Measurements from ENCODE around the gene NXT2. TPM values are rescaled to one million over a fixed set of nuclear protein-coding genes. Genes with fewer than 3 reads are reported as not detected.

Gene NXT2
- total RNA-seq, 1 donor from 2014 or later = 15.0 TPM

DNA sequence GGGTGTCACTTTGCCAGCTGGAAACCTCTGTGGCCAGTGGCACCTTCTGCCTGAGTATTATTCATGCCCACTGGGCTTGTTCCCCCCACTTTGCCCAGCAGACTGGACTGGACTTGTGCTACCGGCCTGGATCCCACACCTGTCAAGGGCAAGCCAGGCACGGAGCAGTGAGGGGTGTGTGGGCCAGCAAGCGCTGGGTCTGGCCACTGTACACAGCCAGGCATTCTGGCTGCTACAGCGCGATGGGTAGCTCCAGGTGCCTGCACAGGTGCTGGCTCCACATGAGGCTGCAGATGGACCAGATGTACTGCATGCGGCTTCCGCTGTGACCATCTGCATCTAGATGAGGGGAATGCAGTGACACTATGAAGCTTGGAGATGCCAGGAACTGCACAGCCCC, 48.8 kb downstream of the NXT2 start:
- Mint-ChIP-seq H3K36me3 (ENCODE audit: low read depth) (no peaks in the 10 kb centered on the region), H3K27ac (ENCODE audit: unreplicated experiment) (no peak overlapping the region), H3K4me1 (no peaks in the 10 kb centered on the region)

DNA sequence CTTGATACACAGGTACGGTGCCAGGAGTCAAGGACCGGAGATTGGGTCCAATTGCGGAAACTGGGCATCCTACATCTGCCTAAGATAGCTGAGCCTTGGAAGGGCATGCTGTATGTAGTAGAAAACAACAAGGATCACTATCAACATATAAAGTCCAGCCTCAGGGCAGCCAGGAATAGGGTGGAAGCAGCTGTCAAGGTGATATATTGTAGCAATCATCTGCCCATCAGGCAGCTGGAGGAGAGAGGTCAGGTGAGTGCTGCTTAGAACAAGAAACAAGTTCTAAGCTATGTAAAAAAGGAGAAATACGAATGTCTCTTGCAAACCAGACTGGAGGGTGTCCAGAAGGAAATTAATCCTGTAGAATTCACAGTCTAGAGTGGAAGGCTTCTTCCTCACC, 53.5 kb downstream of the NXT2 start:
- H3K9me3 Mint-ChIP-seq = no peaks in the 10 kb centered on the region
- no peak overlapping the region for H3K27ac Mint-ChIP-seq (ENCODE audit: unreplicated experiment)
- H3K4me3 Mint-ChIP-seq = no peak overlapping the region
- no peak for DNase-seq (ENCODE audit: low read depth, low spot score)
- H3K27me3 Mint-ChIP-seq (ENCODE audit: low read depth) = peaks cover 25% of the 10 kb centered on the region
- H3K36me3 Mint-ChIP-seq (ENCODE audit: low read depth) = no peaks in the 10 kb centered on the region
- no peaks in the 10 kb centered on the region for H3K4me1 Mint-ChIP-seq
- TF ChIP-seq, protein P1, sequence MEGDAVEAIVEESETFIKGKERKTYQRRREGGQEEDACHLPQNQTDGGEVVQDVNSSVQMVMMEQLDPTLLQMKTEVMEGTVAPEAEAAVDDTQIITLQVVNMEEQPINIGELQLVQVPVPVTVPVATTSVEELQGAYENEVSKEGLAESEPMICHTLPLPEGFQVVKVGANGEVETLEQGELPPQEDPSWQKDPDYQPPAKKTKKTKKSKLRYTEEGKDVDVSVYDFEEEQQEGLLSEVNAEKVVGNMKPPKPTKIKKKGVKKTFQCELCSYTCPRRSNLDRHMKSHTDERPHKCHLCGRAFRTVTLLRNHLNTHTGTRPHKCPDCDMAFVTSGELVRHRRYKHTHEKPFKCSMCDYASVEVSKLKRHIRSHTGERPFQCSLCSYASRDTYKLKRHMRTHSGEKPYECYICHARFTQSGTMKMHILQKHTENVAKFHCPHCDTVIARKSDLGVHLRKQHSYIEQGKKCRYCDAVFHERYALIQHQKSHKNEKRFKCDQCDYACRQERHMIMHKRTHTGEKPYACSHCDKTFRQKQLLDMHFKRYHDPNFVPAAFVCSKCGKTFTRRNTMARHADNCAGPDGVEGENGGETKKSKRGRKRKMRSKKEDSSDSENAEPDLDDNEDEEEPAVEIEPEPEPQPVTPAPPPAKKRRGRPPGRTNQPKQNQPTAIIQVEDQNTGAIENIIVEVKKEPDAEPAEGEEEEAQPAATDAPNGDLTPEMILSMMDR (conservative IDR thresholded peaks at IDR 0.05) = no peak

More for the DNA sequence above, 48.8 kb downstream of the NXT2 start:
- Mint-ChIP-seq H3K9me3 (no peaks in the 10 kb centered on the region), H3K4me3 (no peak overlapping the region), H3K27me3 (ENCODE audit: low read depth) (peaks cover 34% of the 10 kb centered on the region)
- DNase-seq (ENCODE audit: low read depth, low spot score) = no peak
- TF ChIP-seq, protein P1 (conservative IDR thresholded peaks at IDR 0.05) = no peak

Other genes starting within 250 kb of the NXT2 start
- 0.07 TPM in 1 of 2 replicates, not detected in the other for gene GUCY2F, start 54.8 kb upstream of the NXT2 start, total RNA-seq
- 1.9 TPM in 2 replicates for gene KCNE5, start 88.3 kb downstream of the NXT2 start, total RNA-seq
- gene ACSL4, start 196.4 kb downstream of the NXT2 start, total RNA-seq = 62.4 and 67.3 TPM in 2 replicates